Measurements from ENCODE around the gene NQO1. TPM values are rescaled to one million over a fixed set of nuclear protein-coding genes. Genes with fewer than 3 reads are reported as not detected.
A peak's percentile ranks its signal among the peaks of the same experiment; 100 is the strongest.

NQO1 gene
- total and polyA plus RNA-seq, 2 of the 13 experiments (the other 11 are each of a cell fraction or from before 2014, with no cell fraction given) = 464 to 1,060 TPM

DNA sequence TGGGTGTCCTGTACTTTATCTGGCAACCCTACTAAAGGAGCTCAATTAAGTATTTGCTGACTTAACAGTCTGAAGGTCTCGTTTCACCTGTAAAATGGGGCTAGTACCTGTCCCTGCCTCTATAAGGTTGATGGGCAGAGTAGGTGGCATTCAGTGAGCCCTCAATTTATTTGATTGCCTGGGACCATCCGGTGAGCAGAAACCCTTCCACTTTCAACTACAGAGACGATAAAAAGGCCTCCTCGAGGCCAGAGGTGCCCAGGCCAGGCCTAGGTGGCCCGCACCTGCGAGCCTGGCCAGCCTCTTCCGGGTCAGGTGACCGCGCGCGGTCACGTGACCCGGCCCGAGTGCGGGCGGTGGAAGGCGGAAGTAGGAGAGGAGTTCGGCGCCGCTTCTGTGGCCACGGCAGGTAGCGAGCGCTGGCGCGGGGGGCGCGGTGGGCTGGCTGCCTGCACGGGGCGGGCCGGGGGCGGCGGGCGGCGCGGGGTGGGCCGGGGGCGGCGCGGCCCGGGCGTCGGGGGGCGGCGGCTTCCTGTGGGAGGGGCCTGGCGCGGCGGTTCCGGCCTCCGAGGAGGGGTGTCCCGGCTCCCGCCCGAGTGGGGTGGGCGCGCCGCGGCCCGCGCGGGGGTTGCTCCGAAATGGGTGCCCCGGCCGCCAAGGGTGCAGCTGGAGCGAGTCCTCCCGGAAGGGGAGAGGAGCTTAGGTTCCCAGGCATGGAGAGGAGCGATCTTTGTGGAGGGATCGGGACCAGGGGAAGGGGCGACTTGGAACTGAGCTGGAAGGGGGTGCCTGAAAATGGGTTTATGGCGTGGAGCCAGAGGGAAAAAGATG lies 35.8 kb upstream of the NQO1 start, which contains the start of gene WWP2 (continued):
- TF ChIP-seq EZH2 (conservative IDR thresholded peaks at IDR 0.05; ENCODE audit: low read depth, low read length) = no peak
- TF ChIP-seq, protein P1, sequence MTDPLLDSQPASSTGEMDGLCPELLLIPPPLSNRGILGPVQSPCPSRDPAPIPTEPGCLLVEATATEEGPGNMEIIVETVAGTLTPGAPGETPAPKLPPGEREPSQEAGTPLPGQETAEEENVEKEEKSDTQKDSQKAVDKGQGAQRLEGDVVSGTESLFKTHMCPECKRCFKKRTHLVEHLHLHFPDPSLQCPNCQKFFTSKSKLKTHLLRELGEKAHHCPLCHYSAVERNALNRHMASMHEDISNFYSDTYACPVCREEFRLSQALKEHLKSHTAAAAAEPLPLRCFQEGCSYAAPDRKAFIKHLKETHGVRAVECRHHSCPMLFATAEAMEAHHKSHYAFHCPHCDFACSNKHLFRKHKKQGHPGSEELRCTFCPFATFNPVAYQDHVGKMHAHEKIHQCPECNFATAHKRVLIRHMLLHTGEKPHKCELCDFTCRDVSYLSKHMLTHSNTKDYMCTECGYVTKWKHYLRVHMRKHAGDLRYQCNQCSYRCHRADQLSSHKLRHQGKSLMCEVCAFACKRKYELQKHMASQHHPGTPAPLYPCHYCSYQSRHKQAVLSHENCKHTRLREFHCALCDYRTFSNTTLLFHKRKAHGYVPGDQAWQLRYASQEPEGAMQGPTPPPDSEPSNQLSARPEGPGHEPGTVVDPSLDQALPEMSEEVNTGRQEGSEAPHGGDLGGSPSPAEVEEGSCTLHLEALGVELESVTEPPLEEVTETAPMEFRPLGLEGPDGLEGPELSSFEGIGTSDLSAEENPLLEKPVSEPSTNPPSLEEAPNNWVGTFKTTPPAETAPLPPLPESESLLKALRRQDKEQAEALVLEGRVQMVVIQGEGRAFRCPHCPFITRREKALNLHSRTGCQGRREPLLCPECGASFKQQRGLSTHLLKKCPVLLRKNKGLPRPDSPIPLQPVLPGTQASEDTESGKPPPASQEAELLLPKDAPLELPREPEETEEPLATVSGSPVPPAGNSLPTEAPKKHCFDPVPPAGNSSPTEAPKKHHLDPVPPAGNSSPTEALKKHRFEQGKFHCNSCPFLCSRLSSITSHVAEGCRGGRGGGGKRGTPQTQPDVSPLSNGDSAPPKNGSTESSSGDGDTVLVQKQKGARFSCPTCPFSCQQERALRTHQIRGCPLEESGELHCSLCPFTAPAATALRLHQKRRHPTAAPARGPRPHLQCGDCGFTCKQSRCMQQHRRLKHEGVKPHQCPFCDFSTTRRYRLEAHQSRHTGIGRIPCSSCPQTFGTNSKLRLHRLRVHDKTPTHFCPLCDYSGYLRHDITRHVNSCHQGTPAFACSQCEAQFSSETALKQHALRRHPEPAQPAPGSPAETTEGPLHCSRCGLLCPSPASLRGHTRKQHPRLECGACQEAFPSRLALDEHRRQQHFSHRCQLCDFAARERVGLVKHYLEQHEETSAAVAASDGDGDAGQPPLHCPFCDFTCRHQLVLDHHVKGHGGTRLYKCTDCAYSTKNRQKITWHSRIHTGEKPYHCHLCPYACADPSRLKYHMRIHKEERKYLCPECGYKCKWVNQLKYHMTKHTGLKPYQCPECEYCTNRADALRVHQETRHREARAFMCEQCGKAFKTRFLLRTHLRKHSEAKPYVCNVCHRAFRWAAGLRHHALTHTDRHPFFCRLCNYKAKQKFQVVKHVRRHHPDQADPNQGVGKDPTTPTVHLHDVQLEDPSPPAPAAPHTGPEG (CRISPR knock-in tag; IDR thresholded peaks at IDR 0.05) = peak; percentile 64; the same call in 1 of the 2 replicates
- TF ChIP-seq, protein P2, sequence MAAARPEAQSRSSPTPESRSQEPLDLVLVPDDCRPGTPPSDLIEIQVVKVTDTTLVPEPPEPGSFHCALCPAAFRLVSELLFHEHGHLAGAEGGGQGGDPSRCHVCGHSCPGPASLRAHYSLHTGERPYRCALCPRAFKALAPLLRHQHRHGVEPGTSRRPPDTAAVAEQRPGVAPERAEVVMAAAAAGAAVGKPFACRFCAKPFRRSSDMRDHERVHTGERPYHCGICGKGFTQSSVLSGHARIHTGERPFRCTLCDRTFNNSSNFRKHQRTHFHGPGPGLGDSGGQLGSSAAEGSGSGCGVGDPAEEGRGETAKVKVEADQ (CRISPR knock-in tag; IDR thresholded peaks at IDR 0.05; ENCODE audit: borderline replicate concordance) = no peak
- TF ChIP-seq NRL (CRISPR knock-in tag; IDR thresholded peaks at IDR 0.05; ENCODE audit: borderline replicate concordance) = peak; percentile 75; the same call in 1 of the 2 replicates
- TF ChIP-seq PAX8 (CRISPR knock-in tag; IDR thresholded peaks at IDR 0.05; ENCODE audit: borderline replicate concordance) = no peak
- TF ChIP-seq CEBPG (CRISPR knock-in tag; IDR thresholded peaks at IDR 0.05) = no peak
- no peak for TF ChIP-seq SRSF9 (IDR thresholded peaks at IDR 0.05; ENCODE audit: borderline replicate concordance, insufficient read depth, low read depth, low read length, poor library complexity, severe bottlenecking)
- TF ChIP-seq, protein P3, sequence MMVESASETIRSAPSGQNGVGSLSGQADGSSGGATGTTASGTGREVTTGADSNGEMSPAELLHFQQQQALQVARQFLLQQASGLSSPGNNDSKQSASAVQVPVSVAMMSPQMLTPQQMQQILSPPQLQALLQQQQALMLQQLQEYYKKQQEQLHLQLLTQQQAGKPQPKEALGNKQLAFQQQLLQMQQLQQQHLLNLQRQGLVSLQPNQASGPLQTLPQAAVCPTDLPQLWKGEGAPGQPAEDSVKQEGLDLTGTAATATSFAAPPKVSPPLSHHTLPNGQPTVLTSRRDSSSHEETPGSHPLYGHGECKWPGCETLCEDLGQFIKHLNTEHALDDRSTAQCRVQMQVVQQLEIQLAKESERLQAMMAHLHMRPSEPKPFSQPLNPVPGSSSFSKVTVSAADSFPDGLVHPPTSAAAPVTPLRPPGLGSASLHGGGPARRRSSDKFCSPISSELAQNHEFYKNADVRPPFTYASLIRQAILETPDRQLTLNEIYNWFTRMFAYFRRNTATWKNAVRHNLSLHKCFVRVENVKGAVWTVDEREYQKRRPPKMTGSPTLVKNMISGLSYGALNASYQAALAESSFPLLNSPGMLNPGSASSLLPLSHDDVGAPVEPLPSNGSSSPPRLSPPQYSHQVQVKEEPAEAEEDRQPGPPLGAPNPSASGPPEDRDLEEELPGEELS (CRISPR knock-in tag; IDR thresholded peaks at IDR 0.05) = 0 out of 2 replicates have a peak, but pooled peaks have one; percentile 24
- TF ChIP-seq, protein P4, sequence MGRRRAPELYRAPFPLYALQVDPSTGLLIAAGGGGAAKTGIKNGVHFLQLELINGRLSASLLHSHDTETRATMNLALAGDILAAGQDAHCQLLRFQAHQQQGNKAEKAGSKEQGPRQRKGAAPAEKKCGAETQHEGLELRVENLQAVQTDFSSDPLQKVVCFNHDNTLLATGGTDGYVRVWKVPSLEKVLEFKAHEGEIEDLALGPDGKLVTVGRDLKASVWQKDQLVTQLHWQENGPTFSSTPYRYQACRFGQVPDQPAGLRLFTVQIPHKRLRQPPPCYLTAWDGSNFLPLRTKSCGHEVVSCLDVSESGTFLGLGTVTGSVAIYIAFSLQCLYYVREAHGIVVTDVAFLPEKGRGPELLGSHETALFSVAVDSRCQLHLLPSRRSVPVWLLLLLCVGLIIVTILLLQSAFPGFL (CRISPR knock-in tag; IDR thresholded peaks at IDR 0.05) = no peak
- TF ChIP-seq IRF2 (CRISPR knock-in tag; IDR thresholded peaks at IDR 0.05) = peak; percentile 74
- no peak for TF ChIP-seq ZNF850 (CRISPR knock-in tag; conservative IDR thresholded peaks at IDR 0.05)
- TF ChIP-seq ZFP82 (CRISPR knock-in tag; IDR thresholded peaks at IDR 0.05; ENCODE audit: borderline replicate concordance) = no peak
- no peak for TF ChIP-seq ZFP41 (CRISPR knock-in tag; IDR thresholded peaks at IDR 0.05; ENCODE audit: borderline replicate concordance)
- peak; percentile 76 for TF ChIP-seq RXRA (CRISPR knock-in tag; IDR thresholded peaks at IDR 0.05)
- TF ChIP-seq, protein P5, sequence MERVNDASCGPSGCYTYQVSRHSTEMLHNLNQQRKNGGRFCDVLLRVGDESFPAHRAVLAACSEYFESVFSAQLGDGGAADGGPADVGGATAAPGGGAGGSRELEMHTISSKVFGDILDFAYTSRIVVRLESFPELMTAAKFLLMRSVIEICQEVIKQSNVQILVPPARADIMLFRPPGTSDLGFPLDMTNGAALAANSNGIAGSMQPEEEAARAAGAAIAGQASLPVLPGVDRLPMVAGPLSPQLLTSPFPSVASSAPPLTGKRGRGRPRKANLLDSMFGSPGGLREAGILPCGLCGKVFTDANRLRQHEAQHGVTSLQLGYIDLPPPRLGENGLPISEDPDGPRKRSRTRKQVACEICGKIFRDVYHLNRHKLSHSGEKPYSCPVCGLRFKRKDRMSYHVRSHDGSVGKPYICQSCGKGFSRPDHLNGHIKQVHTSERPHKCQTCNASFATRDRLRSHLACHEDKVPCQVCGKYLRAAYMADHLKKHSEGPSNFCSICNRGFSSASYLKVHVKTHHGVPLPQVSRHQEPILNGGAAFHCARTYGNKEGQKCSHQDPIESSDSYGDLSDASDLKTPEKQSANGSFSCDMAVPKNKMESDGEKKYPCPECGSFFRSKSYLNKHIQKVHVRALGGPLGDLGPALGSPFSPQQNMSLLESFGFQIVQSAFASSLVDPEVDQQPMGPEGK (CRISPR knock-in tag; IDR thresholded peaks at IDR 0.05) = peak; percentile 78
- no peak for TF ChIP-seq PTBP1 (IDR thresholded peaks at IDR 0.05; ENCODE audit: low read depth, low read length, poor library complexity, severe bottlenecking)

All from HepG2 (cell line).